ENCODE measurements around the gene CRHR1.

- no peak for TF ChIP-seq NFIC (IDR thresholded peaks at IDR 0.05)
- no peak for TF ChIP-seq MAX (IDR thresholded peaks at IDR 0.05)
- no peak for TF ChIP-seq USF1 (IDR thresholded peaks at IDR 0.05)
- no peak for TF ChIP-seq RAD21 (IDR thresholded peaks at IDR 0.05; ENCODE audit: low read depth)
- TF ChIP-seq YY1 (IDR thresholded peaks at IDR 0.05; ENCODE audit: low read depth), result no peak
- no peak for TF ChIP-seq EP300 (IDR thresholded peaks at IDR 0.05; ENCODE audit: borderline replicate concordance)
- no peak for TF ChIP-seq TEAD4 (IDR thresholded peaks at IDR 0.05)
- no peak for TF ChIP-seq CEBPB (IDR thresholded peaks at IDR 0.05)
- TF ChIP-seq CREB1 (IDR thresholded peaks at IDR 0.05; ENCODE audit: low read depth), result no peak
- no peak for TF ChIP-seq TAF1 (IDR thresholded peaks at IDR 0.05; ENCODE audit: low read depth)
These were observed 42.9 kb downstream of the CRHR1 start for GRCh38 chr17:45826919-45827588.

All from Ishikawa (cell line).